ENCODE data around the gene ACE2.

Gene ACE2

GRCh38 chrX:15559227-15559626 lies 41.5 kb downstream of the ACE2 start:
- no peak for TF ChIP-seq CTCF (IDR thresholded peaks at IDR 0.05)

GRCh38 chrX:15549189-15550012 lies 51.4 kb downstream of the ACE2 start:
- TF ChIP-seq CTCF (IDR thresholded peaks at IDR 0.05) = no peak

- no peak for TF ChIP-seq CTCF (IDR thresholded peaks at IDR 0.05)
These were observed 53.4 kb downstream of the ACE2 start for GRCh38 chrX:15547356-15547755.

- no peak for TF ChIP-seq CTCF (IDR thresholded peaks at IDR 0.05)
These were observed 54.0 kb downstream of the ACE2 start for GRCh38 chrX:15546745-15547144.

- TF ChIP-seq CTCF (IDR thresholded peaks at IDR 0.05) = no peak
These were observed 70.4 kb downstream of the ACE2 start for GRCh38 chrX:15530318-15530717.

GRCh38 chrX:15529165-15529564 lies 71.6 kb downstream of the ACE2 start:
- no peak for TF ChIP-seq CTCF (IDR thresholded peaks at IDR 0.05)

GRCh38 chrX:15525664-15526416 lies 74.9 kb downstream of the ACE2 start:
- TF ChIP-seq CTCF (IDR thresholded peaks at IDR 0.05) = no peak
